Ammon's horn (tissue), 1 donor: Measurements from ENCODE around the gene CFAP107.

ENCODE experiments used
- DNase-seq: peaks from one replicate; pipeline ENCODE4 v3.0.0-alpha.2; 2016; ENCODE audit warnings: low spot score

The CFAP107 gene

GRCh38 chr1:12741946-12742345, 4.1 kb upstream of the CFAP107 start:
- DNase-seq = no peak

DNA sequence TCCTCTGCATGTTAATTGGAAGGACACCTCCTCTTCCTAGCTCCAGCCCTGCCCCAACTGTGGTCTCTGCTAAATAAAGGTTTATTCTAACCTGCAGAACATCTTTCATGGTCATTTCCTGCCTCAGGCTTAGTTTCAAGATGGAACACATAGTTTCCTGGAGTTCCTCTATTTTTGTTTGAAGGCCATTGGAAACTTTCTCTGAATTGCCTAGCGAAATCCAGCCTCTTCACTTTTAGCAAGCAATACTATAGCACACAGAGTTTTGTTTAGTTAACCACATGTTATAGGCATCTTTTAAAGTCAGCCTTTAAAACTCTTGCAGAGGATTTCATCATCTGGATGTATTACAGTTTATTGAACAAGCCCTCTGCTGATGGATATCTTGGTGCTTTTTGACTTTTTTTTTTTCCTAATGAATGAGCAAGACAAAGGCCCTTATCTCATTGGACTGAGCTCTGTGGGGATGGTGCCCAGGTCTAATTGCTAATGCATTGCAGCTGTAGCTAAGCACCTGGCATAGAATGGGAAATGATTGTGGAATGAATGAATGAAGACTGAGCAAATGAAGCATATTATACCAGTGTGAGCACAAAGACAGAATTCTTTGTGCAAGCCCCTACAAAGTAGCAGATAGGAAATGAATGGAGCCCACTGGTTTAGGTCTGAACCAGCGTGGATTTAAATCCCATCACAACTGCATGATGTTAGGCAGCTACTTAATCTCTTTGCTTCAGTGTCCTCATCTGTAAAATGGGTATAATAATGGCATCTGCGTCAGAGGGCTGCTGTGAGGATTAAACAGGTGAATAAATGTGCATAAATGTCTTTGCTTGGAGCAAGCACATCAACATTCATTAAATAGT, 641 bp upstream of the CFAP107 start:
- DNase-seq = no peak

DNA sequence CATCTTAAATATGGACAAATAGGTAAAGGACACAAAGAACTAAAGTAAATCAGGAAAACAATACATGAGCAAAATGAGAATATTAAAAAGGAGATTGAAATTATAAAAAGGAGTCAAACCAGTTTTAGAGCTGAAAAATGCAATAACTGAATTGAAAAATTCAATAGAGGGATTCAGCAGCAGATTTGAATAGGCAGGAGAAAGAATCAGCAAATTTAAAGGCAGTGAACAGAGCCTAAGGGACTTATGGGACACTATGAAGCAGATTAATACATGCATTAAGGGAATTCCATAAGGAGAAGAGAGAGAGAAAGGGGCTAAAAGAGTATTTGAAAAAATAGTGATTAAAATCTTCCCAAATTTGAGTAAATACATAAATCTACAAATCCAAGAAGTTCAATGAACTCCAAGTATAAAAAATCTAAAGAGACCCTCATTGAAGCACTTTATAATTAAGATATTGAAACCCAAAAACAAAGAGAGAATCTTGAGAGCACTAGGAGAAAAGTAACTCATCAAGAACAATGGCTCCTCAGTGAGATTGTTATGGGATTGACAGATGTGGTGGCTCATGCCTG, 2.9 kb downstream of the CFAP107 start:
- no peak for DNase-seq

DNA sequence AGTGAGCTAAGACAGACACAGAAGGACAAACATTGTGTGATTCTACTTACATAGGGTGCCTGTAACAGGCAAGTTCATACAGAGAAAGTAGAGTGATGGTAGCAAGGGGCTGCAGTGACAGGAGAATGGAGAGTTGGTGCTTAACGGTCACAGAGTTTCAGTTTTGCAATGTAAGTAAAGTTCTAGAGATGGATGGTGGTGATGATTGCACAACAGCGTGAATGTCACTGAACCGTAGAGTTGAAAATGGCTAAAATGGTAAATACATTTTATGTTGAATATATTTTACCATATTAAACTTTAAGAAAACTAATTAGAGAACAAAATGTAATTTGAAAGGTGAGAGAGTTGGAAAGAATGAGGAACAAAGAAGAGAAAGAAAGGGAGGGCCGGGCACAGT, 8.7 kb downstream of the CFAP107 start:
- no peak for DNase-seq

- DNase-seq = no peak
These were observed 10.3 kb downstream of the CFAP107 start for GRCh38 chr1:12756273-12756672.

DNA sequence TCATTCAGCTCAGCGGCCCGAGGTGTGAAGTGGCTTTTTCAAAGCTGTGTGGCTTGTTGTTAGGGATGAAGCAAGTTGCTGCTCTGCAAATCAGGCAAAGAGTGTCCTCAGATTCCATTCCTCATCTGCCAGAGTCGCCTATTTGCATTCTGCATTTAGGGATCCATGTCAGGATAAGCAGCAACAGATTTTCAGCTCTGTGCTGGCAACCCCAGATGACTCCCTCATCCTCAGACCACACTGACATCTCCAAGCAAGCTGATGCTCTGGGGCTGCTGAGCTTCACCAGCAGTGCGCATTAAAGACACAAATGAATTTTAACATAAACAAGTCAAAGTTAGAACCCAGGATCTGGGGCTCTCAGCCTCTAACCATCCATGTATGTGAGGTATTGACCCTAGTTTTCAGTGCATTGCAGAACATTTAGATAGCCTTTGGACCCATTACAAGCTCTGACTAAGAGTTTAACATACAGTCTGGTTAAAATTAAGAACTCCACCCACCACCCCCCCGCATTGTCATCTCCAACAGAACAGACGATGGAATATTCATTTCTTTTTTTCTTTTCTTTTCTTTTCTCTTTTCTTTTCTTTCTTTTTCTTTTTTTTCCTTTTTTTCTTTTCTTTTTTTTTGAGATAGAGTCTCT, 10.9 kb downstream of the CFAP107 start:
- DNase-seq = peak; percentile 8

- DNase-seq = no peak
These were observed 11.8 kb downstream of the CFAP107 start for GRCh38 chr1:12757836-12758235.

- DNase-seq = no peak
These were observed 14.3 kb downstream of the CFAP107 start for GRCh38 chr1:12760256-12760795.

DNA sequence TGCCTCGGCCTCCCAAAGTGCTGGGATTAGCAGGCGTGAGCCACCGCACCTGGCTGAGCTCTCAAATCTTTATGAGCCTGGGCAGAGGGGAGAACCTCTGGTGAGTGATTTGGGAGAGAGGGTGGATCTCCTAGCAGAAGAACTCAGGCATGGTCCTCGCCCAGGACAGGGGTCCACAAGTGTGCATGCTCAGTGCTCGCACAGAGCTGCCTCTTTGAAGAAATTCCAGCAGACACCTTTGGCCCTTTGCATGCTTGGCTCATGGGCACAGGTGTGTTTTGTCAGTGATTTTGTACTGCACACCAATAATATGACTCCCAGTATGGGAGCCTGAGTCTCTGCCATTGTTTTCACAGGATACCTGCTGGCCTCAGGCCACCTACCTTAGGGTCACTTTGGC, 15.8 kb downstream of the CFAP107 start:
- DNase-seq = no peak

DNA sequence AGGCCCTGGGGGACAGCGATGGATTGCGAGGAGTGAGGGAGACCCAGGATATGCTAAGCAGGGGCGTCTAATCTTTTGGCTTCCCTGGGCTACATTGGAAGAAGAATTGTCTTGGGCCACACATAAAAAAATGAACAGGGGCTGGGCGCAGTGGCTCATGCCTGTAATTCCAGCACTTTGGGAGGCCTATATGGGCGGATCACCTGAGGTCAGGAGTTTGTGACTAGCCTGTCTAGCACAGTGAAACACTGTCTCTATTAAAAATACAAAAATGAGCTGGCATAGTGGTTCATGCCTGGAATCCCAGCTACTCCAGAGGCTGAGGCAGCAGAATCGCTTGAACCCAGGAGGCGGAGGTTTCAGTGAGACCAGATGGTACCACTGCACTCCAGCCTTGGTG, 16.8 kb downstream of the CFAP107 start:
- no peak for DNase-seq

DNA sequence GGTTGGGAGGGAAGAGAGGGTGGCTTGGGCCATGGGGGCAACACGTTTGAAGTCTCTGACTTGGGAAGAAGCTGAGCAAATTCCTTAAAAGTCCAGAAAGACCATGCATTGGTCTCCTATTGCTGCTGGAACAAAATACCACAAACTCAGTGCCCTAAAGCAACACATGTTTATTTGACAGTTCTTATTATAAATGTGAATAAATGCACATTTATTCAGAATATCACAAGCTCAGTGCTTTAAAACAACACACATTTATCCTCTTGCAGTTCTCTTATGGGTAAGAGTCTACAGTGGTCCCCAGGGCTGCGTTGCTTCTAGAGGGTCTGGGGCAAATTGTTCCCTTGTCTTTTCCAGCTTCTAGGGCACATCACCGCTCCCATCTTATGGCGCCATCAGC, 17.5 kb downstream of the CFAP107 start:
- DNase-seq = no peak

GRCh38 chr1:12764016-12764415, 18.0 kb downstream of the CFAP107 start:
- no peak for DNase-seq

GRCh38 chr1:12769031-12769430, 23.0 kb downstream of the CFAP107 start:
- DNase-seq = no peak

- no peak for DNase-seq
These were observed 24.0 kb downstream of the CFAP107 start for GRCh38 chr1:12769976-12770505.

DNA sequence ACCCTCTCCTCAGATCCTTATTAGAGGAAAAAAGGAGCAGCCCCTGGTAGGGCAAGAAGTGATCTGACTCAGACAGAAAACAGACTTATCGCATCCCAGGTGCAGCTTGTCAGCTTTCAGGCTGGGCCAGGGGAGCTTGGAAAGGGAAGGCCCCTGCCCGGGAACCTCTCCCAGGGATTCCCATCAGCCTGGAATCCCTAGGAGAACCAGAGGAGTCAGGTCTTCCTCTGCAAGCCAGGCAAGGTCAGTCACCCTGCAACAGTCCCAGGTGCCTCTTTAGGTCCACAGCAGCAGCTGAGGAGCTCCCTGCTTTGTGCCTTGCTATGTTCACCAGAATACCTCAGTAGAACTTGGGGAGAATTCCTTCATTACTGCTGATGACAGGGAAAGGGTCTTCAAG, 24.6 kb downstream of the CFAP107 start:
- no peak for DNase-seq

- DNase-seq = no peak
These were observed 25.2 kb downstream of the CFAP107 start for GRCh38 chr1:12771186-12771585.

- no peak for DNase-seq
These were observed 26.5 kb downstream of the CFAP107 start for GRCh38 chr1:12772520-12772919.

DNA sequence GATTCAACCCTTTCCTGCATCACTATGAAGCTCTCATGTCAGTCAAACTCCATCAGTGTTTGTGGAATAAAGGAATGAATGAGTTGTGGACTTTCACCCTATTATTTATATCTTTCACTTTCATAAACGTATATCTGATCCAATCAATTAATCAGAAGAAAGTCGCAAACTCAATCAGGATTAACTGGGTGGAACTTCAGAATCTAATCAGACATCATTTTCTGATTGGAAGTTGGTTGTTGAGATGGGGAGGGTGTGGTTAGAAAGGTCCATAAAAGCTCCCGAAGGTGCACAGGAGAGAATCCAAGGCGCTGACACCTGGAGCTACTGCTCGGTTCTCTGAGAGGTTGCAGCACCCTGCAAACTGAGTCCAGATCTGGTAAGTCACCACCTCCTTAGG, 27.4 kb downstream of the CFAP107 start, which contains the start of gene PRAMEF12:
Gene PRAMEF12, plus strand, starts transcription at position 301 of the 400 bp plus-strand sequence. CDS start 1,130 bp downstream, outside the sequence.
- no peak for DNase-seq

- no peak for DNase-seq
These were observed 28.9 kb downstream of the CFAP107 start for GRCh38 chr1:12774801-12775345.

GRCh38 chr1:12775443-12775842, 29.4 kb downstream of the CFAP107 start:
- no peak for DNase-seq

- DNase-seq = no peak
These were observed 31.0 kb downstream of the CFAP107 start for GRCh38 chr1:12776801-12777557.
